Umbilical cord (tissue), 2 donors: ENCODE data around the gene RAI2. TPM values are rescaled to one million over a fixed set of nuclear protein-coding genes. Genes with fewer than 3 reads are reported as not detected.

Experiments used
- DNase-seq: peaks from one replicate; pipeline ENCODE4 v3.0.0-alpha.2; 2015; ENCODE audit warnings: low spot score
- total RNA-seq: library from RNA; depleted of rRNA; stranded (reverse); fragments of >200 nt; gene quantifications from one replicate; pipeline ENCODE4 v1.2.3, GENCODE V29; 2014; ENCODE audit warnings: low replicate concordance; ENCODE audit not compliant: insufficient read depth

Gene RAI2
- total RNA-seq, 1 donor from 2014 or later = 4.1 TPM

DNA sequence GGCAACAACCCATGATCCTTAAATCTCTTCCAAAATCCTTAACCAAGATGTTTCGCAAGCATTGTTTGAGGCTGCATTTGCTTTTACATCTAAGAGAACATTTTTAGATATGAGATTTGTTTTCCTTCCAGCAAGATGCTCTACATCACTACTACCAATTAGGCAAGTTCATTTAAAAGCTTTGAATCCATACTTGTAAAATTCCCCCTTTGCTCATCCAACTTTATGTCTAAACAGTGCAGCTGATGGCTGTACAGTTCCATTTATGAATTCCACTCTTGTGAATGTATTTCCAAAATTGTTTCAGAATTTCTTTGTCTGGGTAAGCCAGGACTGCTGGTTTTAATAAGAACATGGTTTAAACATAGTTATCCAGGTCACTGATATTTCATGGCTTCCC lies 31.5 kb downstream of the RAI2 start:
- DNase-seq = peak; percentile 24

GRCh38 chrX:17828171-17828570 lies 32.9 kb downstream of the RAI2 start:
- DNase-seq = no peak

- no peak for DNase-seq
Measured at GRCh38 chrX:17826609-17827496, 34.2 kb downstream of the RAI2 start.

DNA sequence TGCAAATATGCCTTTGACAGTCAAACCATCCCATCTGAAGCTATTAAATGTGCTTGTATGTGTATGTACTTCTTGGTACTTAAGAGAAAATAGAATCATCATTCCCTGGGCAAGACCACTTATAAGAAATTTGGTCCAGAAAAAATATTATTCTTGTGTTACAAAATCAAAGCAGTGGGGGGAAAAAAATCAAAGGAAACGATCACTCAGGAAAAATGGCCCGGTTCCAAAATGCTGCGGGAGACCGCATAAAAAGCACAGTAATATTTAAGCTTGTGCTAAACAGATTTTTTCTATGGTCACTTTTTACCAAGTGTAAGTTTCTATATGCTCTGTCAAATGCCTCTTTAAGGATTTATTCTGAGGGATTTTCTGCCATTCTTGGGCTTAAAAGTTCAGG lies 36.1 kb downstream of the RAI2 start:
- no peak for DNase-seq

GRCh38 chrX:17822351-17822750 lies 38.7 kb downstream of the RAI2 start:
- DNase-seq = no peak

DNA sequence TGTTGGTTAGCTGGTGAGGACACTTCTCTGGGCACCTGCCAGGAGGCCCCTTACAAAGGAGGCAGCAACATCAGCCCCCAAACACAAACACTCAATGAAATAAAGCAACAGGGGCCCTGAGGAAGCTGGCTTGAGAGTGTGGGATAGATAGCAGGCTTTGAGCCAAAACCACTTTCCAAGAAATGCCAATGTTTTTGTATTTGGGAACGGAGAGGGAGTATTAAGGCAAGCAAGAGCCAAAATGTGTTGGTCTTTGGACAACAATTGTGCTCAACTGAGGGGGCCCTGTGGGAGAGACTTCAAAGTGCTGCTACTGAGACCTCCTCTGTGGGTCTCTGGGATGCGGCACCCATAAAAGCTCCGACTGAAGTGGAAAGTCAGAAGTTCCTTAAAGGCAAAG lies 41.0 kb downstream of the RAI2 start:
- no peak for DNase-seq

GRCh38 chrX:17818726-17819125 lies 42.4 kb downstream of the RAI2 start:
- no peak for DNase-seq

GRCh38 chrX:17817251-17817650 lies 43.8 kb downstream of the RAI2 start:
- DNase-seq = no peak

DNA sequence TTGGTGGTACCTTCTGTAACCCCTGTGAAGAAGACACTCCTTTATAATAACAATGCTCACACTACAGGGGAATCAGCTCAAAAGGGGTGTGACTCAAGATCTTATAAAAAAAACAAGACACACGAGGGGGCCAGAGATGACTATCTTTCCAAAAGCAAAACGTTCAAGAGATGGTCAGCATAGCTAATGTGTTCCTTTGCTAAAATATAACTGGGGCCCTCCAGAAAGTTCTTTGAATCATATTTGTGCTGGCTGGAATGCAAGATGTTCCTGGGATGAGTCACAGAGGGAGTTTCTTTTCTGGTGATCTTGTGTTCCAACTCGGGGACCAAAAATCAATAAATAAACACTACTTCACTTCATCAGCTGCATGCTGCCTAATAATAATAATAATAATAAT lies 46.5 kb downstream of the RAI2 start:
- DNase-seq = peak; percentile 38

GRCh38 chrX:17814059-17814458 lies 47.0 kb downstream of the RAI2 start:
- no peak for DNase-seq

- no peak for DNase-seq
Measured at GRCh38 chrX:17813277-17813676, 47.8 kb downstream of the RAI2 start.

DNA sequence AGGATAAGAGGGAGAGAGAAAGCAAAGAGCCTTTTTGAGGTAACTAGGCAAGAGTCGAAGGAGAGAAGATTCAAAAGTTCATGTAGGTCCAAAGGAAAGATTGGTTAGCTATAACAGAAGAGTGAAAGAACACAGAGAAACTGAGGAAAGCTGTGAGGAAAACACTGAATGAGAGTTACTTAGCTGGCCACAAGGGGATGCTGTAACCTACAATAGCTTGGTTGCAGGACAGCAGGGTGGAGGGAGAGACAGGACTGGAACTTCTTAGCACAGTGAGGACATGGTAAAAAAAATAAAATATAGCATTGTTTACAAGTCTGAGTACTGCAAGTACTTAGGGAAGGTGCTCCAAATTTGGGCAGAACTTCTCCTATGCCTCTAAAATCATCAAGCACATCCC lies 48.3 kb downstream of the RAI2 start:
- DNase-seq = peak; percentile 13

GRCh38 chrX:17809984-17810383 lies 51.1 kb downstream of the RAI2 start:
- DNase-seq = no peak

- DNase-seq = no peak
Measured at GRCh38 chrX:17809273-17809672, 51.8 kb downstream of the RAI2 start.

GRCh38 chrX:17805120-17805519 lies 56.0 kb downstream of the RAI2 start:
- no peak for DNase-seq

- DNase-seq = no peak
Measured at GRCh38 chrX:17803449-17803848, 57.6 kb downstream of the RAI2 start.

GRCh38 chrX:17802756-17803155 lies 58.3 kb downstream of the RAI2 start:
- no peak for DNase-seq

DNA sequence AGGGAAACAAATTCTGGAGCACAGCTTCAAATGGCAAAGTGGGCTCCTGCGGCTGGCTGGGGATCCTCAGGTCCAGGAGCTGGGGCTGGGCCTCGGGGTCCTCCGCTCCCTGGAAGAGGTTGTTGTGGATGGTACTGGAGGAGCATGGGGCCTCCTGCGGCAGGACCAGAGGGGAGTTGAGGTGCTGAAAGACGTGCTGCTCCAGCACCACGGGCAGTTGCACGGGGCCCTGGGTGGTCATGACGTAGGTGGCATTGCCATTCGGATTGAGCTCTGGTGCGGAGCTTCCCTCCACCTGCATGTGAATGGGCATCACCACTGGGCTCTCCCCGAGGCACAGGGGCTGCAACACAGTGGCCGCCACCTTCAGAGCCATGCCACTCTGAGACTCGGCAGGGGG lies 59.7 kb downstream of the RAI2 start:
- no peak for DNase-seq

DNA sequence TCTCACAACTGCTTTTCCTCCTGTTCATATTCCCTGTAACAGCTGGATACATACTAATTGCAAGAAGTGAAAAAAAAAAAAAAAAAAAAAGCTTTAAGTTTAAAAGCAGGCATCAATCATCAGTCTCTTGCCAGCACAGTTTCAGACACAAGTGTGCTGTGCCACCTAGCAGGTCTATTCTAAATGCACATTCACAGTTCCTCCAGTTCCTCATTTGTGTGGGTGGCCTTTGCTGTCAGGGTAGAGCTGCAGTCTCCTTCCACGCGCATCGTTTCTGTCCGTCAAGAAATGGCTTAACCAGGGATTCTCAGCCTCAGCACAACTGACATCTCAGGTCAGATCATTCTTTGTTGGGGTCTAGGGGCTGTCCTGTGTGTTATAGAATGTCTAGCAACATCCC lies 62.2 kb downstream of the RAI2 start:
- no peak for DNase-seq

- DNase-seq = no peak
Measured at GRCh38 chrX:17792826-17793225, 68.3 kb downstream of the RAI2 start.

- DNase-seq = no peak
Measured at GRCh38 chrX:17788956-17789562, 72.0 kb downstream of the RAI2 start.

DNA sequence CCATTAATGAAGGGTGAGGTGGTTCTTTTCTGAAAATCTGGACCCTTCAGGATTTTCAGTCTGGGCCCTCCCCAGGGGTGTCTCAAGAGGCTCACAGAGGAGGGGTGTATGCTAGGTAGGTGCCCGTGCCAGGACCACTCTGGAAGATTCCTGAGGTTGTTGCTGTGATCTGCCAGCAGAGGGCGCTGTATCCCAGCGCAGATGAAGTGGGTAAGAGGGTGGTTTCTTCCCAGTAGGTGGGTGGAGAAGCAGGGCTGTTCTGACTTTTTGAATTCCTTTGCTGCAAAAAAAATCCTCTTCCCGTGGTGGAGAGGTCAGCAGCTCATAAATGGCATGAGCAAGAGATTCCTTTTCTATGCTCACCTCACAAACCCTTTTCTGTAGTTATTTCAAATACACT lies 72.7 kb downstream of the RAI2 start:
- DNase-seq = peak; percentile 35

- no peak for DNase-seq
Measured at GRCh38 chrX:17787557-17787956, 73.5 kb downstream of the RAI2 start.
